Astrocyte (in vitro differentiated cells and primary cell): ENCODE data around the gene PRODH2. TPM values are rescaled to one million over a fixed set of nuclear protein-coding genes. Genes with fewer than 3 reads are reported as not detected.

ENCODE experiments used
- DNase-seq: peaks from one replicate; pipeline ENCODE4 v3.0.0-alpha.2; 2010; ENCODE audit warnings: low read depth
- FAIRE-seq: peaks from 2 replicates; lab custom pipeline; 2011; peaks lifted over from hg19 to GRCh38; lab: Jason Lieb, UNC
- H2AFZ ChIP-seq: 2 replicates; pipeline ENCODE4 v1.6.0; 2012; ENCODE audit warnings: low read depth, low read length, inconsistent platforms
- H3K27ac ChIP-seq: 2 replicates; pipeline ENCODE4 v1.5.1; 2011; ENCODE audit warnings: low read depth, low read length, inconsistent platforms
- H3K27me3 ChIP-seq: 2 replicates; pipeline ENCODE4 v1.6.0; 2011; ENCODE audit warnings: low read length, inconsistent platforms; ENCODE audit not compliant: insufficient read depth
- H3K36me3 ChIP-seq: 2 replicates; pipeline ENCODE4 v1.5.1; 2011; ENCODE audit warnings: low read length, inconsistent platforms; ENCODE audit not compliant: insufficient read depth
- H3K4me1 ChIP-seq: 2 replicates; pipeline ENCODE4 v1.5.1; 2011; ENCODE audit warnings: low read length, inconsistent platforms; ENCODE audit not compliant: insufficient read depth
- H3K4me2 ChIP-seq: 2 replicates; pipeline ENCODE4 v1.6.0; 2012; ENCODE audit warnings: low read length, inconsistent platforms
- H3K4me3 ChIP-seq: 2 replicates; pipeline ENCODE4 v1.5.1; 2011; ENCODE audit warnings: low read depth, mild to moderate bottlenecking, low read length, inconsistent platforms; ENCODE audit not compliant: insufficient read depth
- H3K79me2 ChIP-seq: 2 replicates; pipeline ENCODE4 v1.6.0; 2012; ENCODE audit warnings: mild to moderate bottlenecking, low read length, inconsistent platforms; ENCODE audit not compliant: insufficient read depth
- H3K9ac ChIP-seq: 2 replicates; pipeline ENCODE4 v1.6.0; 2012; ENCODE audit warnings: mild to moderate bottlenecking, low read length, inconsistent platforms
- H3K9me3 ChIP-seq: 2 replicates; pipeline ENCODE4 v1.5.1; 2012; ENCODE audit warnings: low read depth, mild to moderate bottlenecking, low read length, inconsistent platforms; ENCODE audit not compliant: insufficient read depth
- H4K20me1 ChIP-seq: 2 replicates; pipeline ENCODE4 v1.6.0; 2012; ENCODE audit warnings: low read length, inconsistent platforms; ENCODE audit not compliant: insufficient read depth
- H3K27ac Mint-ChIP-seq: one replicate; pipeline ENCODE4 v1.8.0; 2021; ENCODE audit warnings: mild to moderate bottlenecking, mixed read lengths; ENCODE audit not compliant: unreplicated experiment
- H3K27me3 Mint-ChIP-seq: one replicate; pipeline ENCODE4 v1.8.0; 2021; ENCODE audit warnings: low read depth, mixed read lengths; ENCODE audit not compliant: unreplicated experiment
- H3K36me3 Mint-ChIP-seq: one replicate; pipeline ENCODE4 v1.8.0; 2021; ENCODE audit warnings: low read depth, mixed read lengths; ENCODE audit not compliant: unreplicated experiment
- H3K4me1 Mint-ChIP-seq: one replicate; pipeline ENCODE4 v1.8.0; 2021; ENCODE audit warnings: low read depth, mixed read lengths; ENCODE audit not compliant: unreplicated experiment
- H3K4me3 Mint-ChIP-seq: one replicate; pipeline ENCODE4 v1.8.0; 2021; ENCODE audit warnings: mild to moderate bottlenecking, moderate library complexity, mixed read lengths; ENCODE audit not compliant: unreplicated experiment
- H3K9me3 Mint-ChIP-seq: one replicate; pipeline ENCODE4 v1.8.0; 2021; ENCODE audit warnings: mild to moderate bottlenecking, mixed read lengths; ENCODE audit not compliant: unreplicated experiment
- CTCF ChIP-seq: IDR thresholded peaks from 2 replicates; pipeline ENCODE4 v1.5.1; 2011; ENCODE audit warnings: low read depth, mild to moderate bottlenecking, inconsistent platforms, low read length, moderate library complexity; ENCODE audit not compliant: insufficient read depth
- EZH2 ChIP-seq: IDR thresholded peaks from 2 replicates; pipeline ENCODE4 v1.6.1; 2012; ENCODE audit warnings: mild to moderate bottlenecking, low read length, inconsistent platforms; ENCODE audit not compliant: insufficient read depth
- total RNA-seq: library from RNA; stranded (reverse); gene quantifications from 2 replicates; pipeline ENCODE4 v1.2.1, GENCODE V29; 2021

The PRODH2 gene
- total RNA-seq, 1 donor from 2014 or later = not detected

GRCh38 chr19:35789195-35789977 lies 23.3 kb downstream of the PRODH2 start:
- no peaks in the 10 kb centered on the region for H3K4me1 ChIP-seq
- H2AFZ ChIP-seq = no peak overlapping the region
- H3K9me3 Mint-ChIP-seq = no peaks in the 10 kb centered on the region
- no peak for TF ChIP-seq EZH2
- TF ChIP-seq CTCF = no peak
- no peak overlapping the region for H3K4me2 ChIP-seq
- no peak overlapping the region for H3K27ac ChIP-seq
- H4K20me1 ChIP-seq = no peaks in the 10 kb centered on the region
- DNase-seq = no peak
- no peak overlapping the region for H3K27ac Mint-ChIP-seq
- H3K27me3 Mint-ChIP-seq = peaks cover 31% of the 10 kb centered on the region
- H3K9me3 ChIP-seq = no peaks in the 10 kb centered on the region
- no peak overlapping the region for H3K4me3 ChIP-seq
- no peak for FAIRE-seq
- H3K9ac ChIP-seq = no peak overlapping the region
- H3K36me3 Mint-ChIP-seq = no peaks in the 10 kb centered on the region
- no peaks in the 10 kb centered on the region for H3K4me1 Mint-ChIP-seq
- H3K27me3 ChIP-seq = no peaks in the 10 kb centered on the region
- H3K36me3 ChIP-seq = no peaks in the 10 kb centered on the region
- H3K79me2 ChIP-seq = no peaks in the 10 kb centered on the region
- no peak overlapping the region for H3K4me3 Mint-ChIP-seq

- Histone ChIP-seq H4K20me1 (no peaks in the 10 kb centered on the region), H3K4me3 (no peak overlapping the region), H3K36me3 (no peaks in the 10 kb centered on the region), H3K9me3 (no peaks in the 10 kb centered on the region), H3K79me2 (no peaks in the 10 kb centered on the region), H3K27ac (no peak overlapping the region), H3K27me3 (no peaks in the 10 kb centered on the region), H3K4me2 (no peak overlapping the region), H3K9ac (no peak overlapping the region), H2AFZ (no peak overlapping the region), H3K4me1 (no peaks in the 10 kb centered on the region)
- DNase-seq (no peak), FAIRE-seq (no peak)
- Mint-ChIP-seq H3K4me1 (peaks cover 2% of the 10 kb centered on the region), H3K4me3 (no peak overlapping the region), H3K27ac (no peak overlapping the region), H3K27me3 (peaks cover 31% of the 10 kb centered on the region), H3K9me3 (no peaks in the 10 kb centered on the region), H3K36me3 (no peaks in the 10 kb centered on the region)
- no peak for TF ChIP-seq CTCF
- TF ChIP-seq EZH2 = no peak
Measured at GRCh38 chr19:35788205-35788960, 24.3 kb downstream of the PRODH2 start.
